NCI-H82 treated with DMSO at 0.1 percent for 48 hours (cell line): ENCODE data around the gene FANCE.
"Not testable (repeated sequence)": the region's sequence is repeated elsewhere in the genome, so short reads cannot be mapped to it uniquely, and the experiment has no call there.

Experiments used
- DNase-seq: peaks from one replicate; lab custom pipeline; 2025; ENCODE audit not compliant: unreplicated experiment; lab: John Stamatoyannopoulos, UW

The FANCE gene

GRCh38 chr6:35429463-35429862, 22.7 kb upstream of the FANCE start:
- no peak for DNase-seq

GRCh38 chr6:35432291-35432690, 19.8 kb upstream of the FANCE start:
- DNase-seq, result no peak

- DNase-seq, result not testable (repeated sequence)
Measured at GRCh38 chr6:35432702-35433101, 19.4 kb upstream of the FANCE start.

GRCh38 chr6:35435074-35435837, 16.9 kb upstream of the FANCE start:
- DNase-seq, result peak; percentile 67

- no peak for DNase-seq
Measured at GRCh38 chr6:35436071-35436857, 15.9 kb upstream of the FANCE start.

- DNase-seq, result not testable (repeated sequence)
Measured at GRCh38 chr6:35438378-35439065, 13.6 kb upstream of the FANCE start.

GRCh38 chr6:35439308-35439707, 12.8 kb upstream of the FANCE start:
- peak; percentile 37 for DNase-seq

- DNase-seq, result no peak
Measured at GRCh38 chr6:35441205-35441604, 10.9 kb upstream of the FANCE start.

GRCh38 chr6:35441642-35442041, 10.5 kb upstream of the FANCE start:
- no peak for DNase-seq

- no peak for DNase-seq
Measured at GRCh38 chr6:35442693-35443092, 9.4 kb upstream of the FANCE start.

- no peak for DNase-seq
Measured at GRCh38 chr6:35443341-35444030, 8.7 kb upstream of the FANCE start.

GRCh38 chr6:35445691-35446090, 6.4 kb upstream of the FANCE start:
- DNase-seq, result no peak

GRCh38 chr6:35448191-35448590, 3.9 kb upstream of the FANCE start:
- DNase-seq, result no peak

- peak; percentile 66 for DNase-seq
Measured at GRCh38 chr6:35449287-35449881, 2.8 kb upstream of the FANCE start.

- DNase-seq, result no peak
Measured at GRCh38 chr6:35451354-35452182, 570 bp upstream of the FANCE start.

- no peak for DNase-seq
Measured at GRCh38 chr6:35453236-35453635, 1.1 kb downstream of the FANCE start.

GRCh38 chr6:35454391-35455110, 2.4 kb downstream of the FANCE start:
- DNase-seq, result no peak

GRCh38 chr6:35457907-35458306, 5.8 kb downstream of the FANCE start:
- no peak for DNase-seq

- DNase-seq, result no peak
Measured at GRCh38 chr6:35461270-35461669, 9.1 kb downstream of the FANCE start.
